Activated T-cell treated with anti-CD3 and anti-CD28 coated beads for 4 hours (primary cell): ENCODE results near the gene LRRC10B.

Experiments
- DNase-seq: peaks from one replicate; pipeline ENCODE4 v3.0.0-alpha.2; 2020

LRRC10B gene

GRCh38 chr11:61487342-61488025 lies 21.1 kb upstream of the LRRC10B start:
- no peak for DNase-seq

GRCh38 chr11:61488651-61489291 lies 19.8 kb upstream of the LRRC10B start:
- DNase-seq: no peak

- no peak for DNase-seq
These were observed 18.5 kb upstream of the LRRC10B start for GRCh38 chr11:61489833-61490721.

- DNase-seq: no peak
These were observed 16.7 kb upstream of the LRRC10B start for GRCh38 chr11:61491736-61492395.

- no peak for DNase-seq
These were observed 14.1 kb upstream of the LRRC10B start for GRCh38 chr11:61494381-61494961.

GRCh38 chr11:61495801-61496601 lies 12.5 kb upstream of the LRRC10B start:
- DNase-seq: no peak

GRCh38 chr11:61496602-61497400 lies 11.7 kb upstream of the LRRC10B start:
- DNase-seq: no peak

GRCh38 chr11:61497473-61497872 lies 11.1 kb upstream of the LRRC10B start:
- DNase-seq: no peak

GRCh38 chr11:61497876-61498275 lies 10.7 kb upstream of the LRRC10B start:
- no peak for DNase-seq

- no peak for DNase-seq
These were observed 9.7 kb upstream of the LRRC10B start for GRCh38 chr11:61498767-61499341.

- DNase-seq: no peak
These were observed 8.6 kb upstream of the LRRC10B start for GRCh38 chr11:61499816-61500491.

- DNase-seq: no peak
These were observed 6.0 kb upstream of the LRRC10B start for GRCh38 chr11:61502522-61502921.

GRCh38 chr11:61503135-61503770 lies 5.3 kb upstream of the LRRC10B start:
- no peak for DNase-seq

GRCh38 chr11:61505106-61505505 lies 3.4 kb upstream of the LRRC10B start:
- DNase-seq: no peak

- no peak for DNase-seq
These were observed 2.9 kb upstream of the LRRC10B start for GRCh38 chr11:61505640-61506155.

GRCh38 chr11:61507012-61507768 lies 1.4 kb upstream of the LRRC10B start:
- DNase-seq: no peak

GRCh38 chr11:61509043-61510029 lies 787 bp downstream of the LRRC10B start:
- DNase-seq: peak; percentile 18
